ENCODE data around the gene ENTHD1. TPM values are rescaled to one million over a fixed set of nuclear protein-coding genes. Genes with fewer than 3 reads are reported as not detected.

ENTHD1 gene
- total and polyA plus RNA-seq, 9 of the 15 experiments (the other 6 are each of a cell fraction or from before 2014, with no cell fraction given), result 0.13 to 0.98 (median 0.35) TPM

GRCh38 chr22:39856588-39856987 lies 37.0 kb downstream of the ENTHD1 start (continued):
- TF ChIP-seq BCLAF1 (IDR thresholded peaks at IDR 0.05; ENCODE audit: borderline replicate concordance in 1 of 2, control insufficient read depth in 1 of 2, low read depth in 2 of 2, low read length in 1 of 2), result no peak
- TF ChIP-seq WHSC1 (IDR thresholded peaks at IDR 0.05; ENCODE audit: low read length), result no peak
- TF ChIP-seq ZNF384 (IDR thresholded peaks at IDR 0.05; ENCODE audit: low read depth, low read length), result peak; percentile 91
- TF ChIP-seq, protein P1, sequence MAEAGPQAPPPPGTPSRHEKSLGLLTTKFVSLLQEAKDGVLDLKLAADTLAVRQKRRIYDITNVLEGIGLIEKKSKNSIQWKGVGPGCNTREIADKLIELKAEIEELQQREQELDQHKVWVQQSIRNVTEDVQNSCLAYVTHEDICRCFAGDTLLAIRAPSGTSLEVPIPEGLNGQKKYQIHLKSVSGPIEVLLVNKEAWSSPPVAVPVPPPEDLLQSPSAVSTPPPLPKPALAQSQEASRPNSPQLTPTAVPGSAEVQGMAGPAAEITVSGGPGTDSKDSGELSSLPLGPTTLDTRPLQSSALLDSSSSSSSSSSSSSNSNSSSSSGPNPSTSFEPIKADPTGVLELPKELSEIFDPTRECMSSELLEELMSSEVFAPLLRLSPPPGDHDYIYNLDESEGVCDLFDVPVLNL (CRISPR knock-in tag; IDR thresholded peaks at IDR 0.05; ENCODE audit: low read depth), result no peak
- no peak for TF ChIP-seq ZNF644 (tag; IDR thresholded peaks at IDR 0.05; ENCODE audit: low read depth)
- TF ChIP-seq RBM39 (optimal IDR thresholded peaks at IDR 0.05; ENCODE audit: low read depth, low read length), result no peak

DNA sequence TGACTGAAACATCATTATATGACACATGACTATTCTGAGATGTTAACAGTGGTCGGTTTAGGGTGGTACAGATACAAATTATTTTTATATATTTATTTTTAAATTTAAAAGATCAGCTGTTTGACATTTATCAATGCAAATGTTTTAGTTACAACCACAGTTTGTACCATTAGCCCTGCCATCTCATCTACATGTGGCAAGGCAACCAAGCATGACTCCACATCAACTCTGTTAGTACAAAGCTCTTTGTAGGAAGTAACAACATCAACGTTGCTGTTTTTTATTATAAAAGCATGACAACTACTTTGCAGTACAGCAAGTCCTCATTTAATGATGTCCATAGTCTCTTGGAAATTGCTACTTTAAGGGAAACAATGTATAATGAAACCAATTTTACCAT lies 40.8 kb downstream of the ENTHD1 start:
- WGBS (ENCODE audit: insufficient coverage, low coverage, missing lambda C conversion rate), result 36% methylated on average over 2 of the region's 2 CpGs
- Histone ChIP-seq H3K9me1 (ENCODE audit: control insufficient read depth, insufficient read depth, low read length) (no peaks in the 10 kb centered on the region), H3K79me2 (ENCODE audit: control insufficient read depth, insufficient read depth, low read length) (no peaks in the 10 kb centered on the region), H3K36me3 (ENCODE audit: control insufficient read depth, insufficient read depth, low read length) (no peaks in the 10 kb centered on the region), H3K27me3 (ENCODE audit: control insufficient read depth in 2 of 2, insufficient read depth in 2 of 2, low read length in 2 of 2) (no peaks in the 10 kb centered on the region), H3K9me3 (replicated peaks; ENCODE audit: control insufficient read depth, insufficient read depth, low read depth, low read length) (no peaks in the 10 kb centered on the region), H3K4me2 (ENCODE audit: insufficient read depth, low read length) (no peak overlapping the region), H2AFZ (ENCODE audit: low read depth, low read length) (peak overlapping the region; percentile 4; the same call in 1 of the 2 replicates), H3K9ac (ENCODE audit: insufficient read depth in 1 of 2, low read depth in 2 of 2, low read length in 2 of 2) (no peak overlapping the region), H3K4me1 (replicated peaks in 1 of 2; ENCODE audit: control insufficient read depth in 2 of 2, insufficient read depth in 2 of 2, low read length in 2 of 2) (peaks cover 2 to 9% of the 10 kb centered on the region in 2 experiments; a peak in 4 of 5 replicates), H3K27ac (ENCODE audit: extremely low read depth, low read depth, low read length) (no peak overlapping the region), H4K20me1 (replicated peaks; ENCODE audit: control insufficient read depth, insufficient read depth, low read length) (no peaks in the 10 kb centered on the region), H3K4me3 (no peak overlapping the region)
- ChIA-PET POLR2A (interaction anchor here (2.7 kb wide), 1 partner anchor 11 kb away, joined by 7 read pairs; no protein-coding TSS in a partner anchor), CTCF (ENCODE audit: low intra/inter-chr PET ratio) (no interaction called here)
- no TSS peak for BruUV-seq (replicated peaks)
- DNase-seq (ENCODE audit: extremely low read depth in 1 of 4, low spot score in 3 of 4) (no peak), FAIRE-seq (no peak), ATAC-seq (no peak)
- intact Hi-C loops (cut with micrococcal nuclease) (loop anchor here (10.0 kb wide), 1 partner anchor 72 kb away; no protein-coding TSS in a partner anchor), in situ Hi-C loops (cut with MboI) (no loop called here)
- TF ChIP-seq RBM14 (IDR thresholded peaks at IDR 0.05; ENCODE audit: borderline replicate concordance, insufficient read depth, low read depth, low read length) (no peak), ZNF584 (CRISPR knock-in tag; IDR thresholded peaks at IDR 0.05; ENCODE audit: low read depth) (no peak), BCL6 (CRISPR knock-in tag; IDR thresholded peaks at IDR 0.05) (no peak), TBP (optimal IDR thresholded peaks at IDR 0.05; ENCODE audit: low read depth, low read length) (no peak), MCM2 (IDR thresholded peaks at IDR 0.05; ENCODE audit: low read depth) (no peak), SAP30 (IDR thresholded peaks at IDR 0.05; ENCODE audit: borderline replicate concordance, insufficient read depth, low read depth, low read length, poor library complexity, severe bottlenecking) (no peak)
- TF ChIP-seq, protein P2, sequence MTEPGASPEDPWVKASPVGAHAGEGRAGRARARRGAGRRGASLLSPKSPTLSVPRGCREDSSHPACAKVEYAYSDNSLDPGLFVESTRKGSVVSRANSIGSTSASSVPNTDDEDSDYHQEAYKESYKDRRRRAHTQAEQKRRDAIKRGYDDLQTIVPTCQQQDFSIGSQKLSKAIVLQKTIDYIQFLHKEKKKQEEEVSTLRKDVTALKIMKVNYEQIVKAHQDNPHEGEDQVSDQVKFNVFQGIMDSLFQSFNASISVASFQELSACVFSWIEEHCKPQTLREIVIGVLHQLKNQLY (CRISPR knock-in tag; conservative IDR thresholded peaks at IDR 0.05), result no peak

Measured in K562 (cell line).